HG03575 (cell line): ENCODE data around the gene METTL1.
"Not testable (repeated sequence)": the region's sequence is repeated elsewhere in the genome, so short reads cannot be mapped to it uniquely, and the experiment has no call there.

Experiments used
- ATAC-seq: cut with Tn5 transposase; IDR thresholded peaks from one replicate; pipeline ENCODE4 v1.9.1; 2021; ENCODE audit not compliant: unreplicated experiment, insufficient number of reproducible peaks, low FRiP score; ENCODE audit errors: extremely low read depth

The METTL1 gene

DNA sequence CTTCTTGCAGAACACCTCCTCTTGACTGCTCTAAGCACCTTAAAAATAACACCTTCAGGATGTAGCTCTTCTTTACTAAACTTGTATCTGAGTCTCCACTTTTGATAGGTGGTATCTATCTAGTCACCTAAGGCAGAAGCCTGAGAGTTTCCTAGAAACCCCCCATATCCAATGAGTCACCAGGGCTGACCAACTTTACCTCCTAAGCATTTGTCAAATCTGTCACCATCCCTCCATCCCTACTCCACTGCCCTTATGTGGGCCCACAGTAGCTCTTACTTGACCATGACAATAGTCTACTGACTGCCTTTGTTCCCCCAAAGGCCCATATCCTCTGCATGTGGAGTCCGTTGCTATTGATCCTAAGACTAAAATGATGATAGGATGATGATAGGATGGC, 30.7 kb upstream of the METTL1 start:
- no peak for ATAC-seq

GRCh38 chr12:57800965-57801364, 29.1 kb upstream of the METTL1 start:
- ATAC-seq, result no peak

- no peak for ATAC-seq
These were observed 26.0 kb upstream of the METTL1 start for GRCh38 chr12:57797933-57798332.

- ATAC-seq, result no peak
These were observed 25.1 kb upstream of the METTL1 start for GRCh38 chr12:57796996-57797395.

- no peak for ATAC-seq
These were observed 23.4 kb upstream of the METTL1 start for GRCh38 chr12:57795354-57795753.

DNA sequence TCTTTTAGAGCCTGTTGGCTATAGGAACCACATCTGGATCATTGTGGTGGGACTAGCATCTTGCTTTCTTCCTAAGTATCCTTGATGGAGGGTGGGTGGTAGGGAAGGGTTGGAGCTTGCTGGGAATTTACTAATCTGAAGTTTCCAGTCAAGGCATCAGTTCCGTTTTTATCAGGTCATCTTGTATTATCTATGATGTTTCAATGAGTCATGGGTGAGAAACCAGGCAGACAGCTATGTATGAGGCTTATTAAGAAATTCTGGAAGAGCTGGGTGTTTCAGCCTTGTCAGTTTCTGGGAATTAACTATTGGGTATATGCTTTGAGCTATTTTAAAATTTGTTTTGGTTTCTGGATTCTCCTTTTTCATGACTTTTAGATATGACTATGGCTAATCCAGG, 22.0 kb upstream of the METTL1 start:
- ATAC-seq, result no peak

DNA sequence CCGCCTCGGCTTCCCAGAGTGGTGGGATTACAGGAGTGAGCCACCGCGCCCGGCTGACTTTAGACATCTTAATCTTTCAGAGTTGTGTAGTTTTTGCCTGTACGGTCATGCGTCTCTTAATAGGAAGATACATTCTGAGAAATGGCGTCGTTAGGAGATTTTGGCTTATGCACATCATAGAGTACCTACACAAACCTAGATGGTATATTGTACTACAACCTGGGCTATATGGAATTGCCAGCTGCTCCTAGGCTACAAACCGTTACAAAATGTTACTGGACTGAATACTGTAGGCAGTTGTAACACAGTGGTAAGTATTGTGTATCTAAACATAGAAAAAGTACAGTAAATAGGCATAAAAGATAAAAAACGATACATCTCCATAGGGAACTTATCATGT, 12.0 kb upstream of the METTL1 start:
- ATAC-seq, result no peak

DNA sequence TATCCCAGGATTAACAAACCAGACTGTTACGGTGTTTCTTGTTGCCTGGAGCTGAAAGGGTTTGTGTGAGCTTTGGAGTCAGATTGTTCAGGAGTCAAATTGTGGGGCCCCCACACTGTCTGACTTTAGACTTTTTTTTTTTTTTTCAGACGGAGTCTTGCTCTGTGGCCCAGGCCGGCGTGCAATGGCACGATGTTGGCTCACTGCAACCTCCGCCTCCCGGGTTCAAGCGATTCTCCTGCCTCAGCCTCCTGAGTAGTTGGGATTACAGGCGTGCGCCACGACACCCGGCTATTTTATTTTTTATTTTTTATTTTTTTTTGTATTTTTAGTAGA, 11.5 kb upstream of the METTL1 start:
- ATAC-seq, result no peak

GRCh38 chr12:57782608-57783465, 10.9 kb upstream of the METTL1 start, which contains the start of gene TSFM:
Gene TSFM (plus strand): TSS chr12:57782787. CDS start chr12:57782802, 15 bp downstream.
- ATAC-seq, result peak; percentile 38

DNA sequence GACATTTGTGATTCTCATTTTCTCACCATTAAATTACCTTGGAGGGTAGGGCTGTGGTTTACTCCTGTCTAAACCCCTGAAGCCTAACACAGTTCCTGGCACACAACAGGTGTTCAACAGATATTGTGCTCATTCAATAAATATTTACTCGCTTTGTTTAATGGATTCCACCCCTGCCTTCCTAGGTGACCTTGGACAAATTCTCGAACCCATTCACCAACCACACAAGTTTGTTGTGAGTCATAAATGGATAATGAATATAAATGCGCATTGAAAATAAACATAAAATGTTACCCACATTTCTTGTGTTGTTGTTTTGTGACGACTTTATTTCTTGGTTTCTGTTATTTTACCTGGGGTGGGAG, 10.3 kb upstream of the METTL1 start:
- ATAC-seq, result no peak

DNA sequence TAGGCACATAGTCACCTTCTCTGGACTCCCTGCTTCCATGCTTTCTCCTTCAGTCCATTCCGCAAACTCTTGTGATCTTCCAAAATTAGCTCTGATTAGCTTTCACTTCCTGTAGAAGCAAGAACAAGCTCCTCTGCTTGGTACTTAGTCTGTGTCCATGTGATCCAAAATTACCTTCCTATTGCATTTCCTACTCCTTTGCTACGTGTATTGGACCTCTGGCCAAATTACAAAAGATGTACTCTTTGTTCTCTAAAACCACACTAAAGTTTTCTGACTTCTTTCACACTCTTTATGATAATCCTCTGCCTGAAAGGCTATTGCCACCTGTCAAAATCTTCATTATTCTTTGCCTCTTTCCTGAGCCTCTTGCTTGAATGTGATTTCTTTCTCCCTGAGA, 9.9 kb upstream of the METTL1 start:
- no peak for ATAC-seq

DNA sequence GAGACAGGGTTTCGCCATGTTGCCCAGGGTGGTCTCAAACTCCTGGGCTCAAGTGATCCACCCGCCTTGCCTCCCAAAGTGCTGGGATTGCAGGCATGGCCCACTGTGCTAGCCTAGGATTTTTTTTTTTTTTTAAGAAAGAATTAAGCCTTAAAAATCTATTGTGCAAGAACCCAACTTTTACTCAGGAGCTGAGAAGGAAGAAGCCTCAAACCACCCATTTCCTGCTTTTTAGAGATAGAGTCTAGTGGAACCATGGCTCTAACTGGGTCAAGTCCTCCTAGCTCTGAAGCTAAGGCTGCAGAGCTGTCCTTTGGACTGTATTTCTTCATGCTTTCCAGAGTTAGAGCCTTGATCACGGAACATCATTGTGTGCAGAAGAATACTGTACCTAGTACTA, 9.3 kb upstream of the METTL1 start:
- ATAC-seq, result no peak

DNA sequence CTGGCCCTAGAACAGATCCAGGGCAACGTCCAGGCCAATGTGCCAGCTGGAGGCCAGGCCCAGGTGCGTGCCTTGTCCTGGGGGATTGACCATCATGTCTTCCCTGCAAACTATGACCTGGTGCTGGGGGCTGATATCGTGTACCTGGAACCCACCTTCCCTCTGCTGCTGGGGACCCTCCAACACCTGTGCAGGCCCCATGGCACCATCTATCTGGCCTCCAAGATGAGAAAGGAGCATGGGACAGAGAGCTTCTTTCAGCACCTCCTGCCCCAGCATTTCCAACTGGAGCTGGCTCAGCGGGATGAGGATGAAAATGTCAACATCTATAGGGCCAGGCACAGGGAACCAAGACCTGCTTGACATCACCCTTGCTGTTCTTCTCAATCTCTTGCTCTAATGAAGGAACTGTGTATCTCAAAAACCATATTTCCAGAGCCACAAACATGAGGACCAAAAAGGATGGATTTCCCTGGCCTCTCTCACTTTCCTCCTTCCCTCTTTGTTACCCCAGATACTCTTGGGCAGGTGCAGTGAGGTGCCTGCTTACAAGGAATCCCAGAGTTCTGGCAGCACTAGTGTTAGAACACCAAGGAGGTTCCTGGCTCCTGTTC, 8.5 kb upstream of the METTL1 start:
- ATAC-seq, result no peak

- no peak for ATAC-seq
These were observed 7.8 kb upstream of the METTL1 start for GRCh38 chr12:57779736-57780135.

DNA sequence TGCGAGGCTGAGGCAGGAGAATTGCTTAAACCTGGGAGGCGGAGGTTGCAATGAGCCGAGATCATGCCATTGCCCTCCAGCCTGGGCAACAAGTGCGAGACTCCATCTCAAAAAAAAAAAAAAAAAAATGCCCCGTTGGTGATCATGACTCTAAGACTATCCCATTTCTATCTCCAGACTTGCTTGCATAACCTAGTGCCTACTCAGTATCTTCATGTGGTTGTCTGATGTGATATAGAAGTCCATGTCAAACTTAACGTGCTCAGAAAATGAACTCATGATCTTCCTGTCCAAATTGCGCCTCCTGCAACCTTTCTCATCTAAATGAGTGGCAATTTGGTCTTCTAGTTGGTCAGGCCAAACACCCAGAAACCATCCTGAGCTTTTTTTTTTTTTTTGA, 6.0 kb upstream of the METTL1 start:
- ATAC-seq, result no peak

- ATAC-seq, result no peak
These were observed 5.5 kb upstream of the METTL1 start for GRCh38 chr12:57777367-57777766.

GRCh38 chr12:57776247-57776587, 4.3 kb upstream of the METTL1 start:
- ATAC-seq, result no peak

DNA sequence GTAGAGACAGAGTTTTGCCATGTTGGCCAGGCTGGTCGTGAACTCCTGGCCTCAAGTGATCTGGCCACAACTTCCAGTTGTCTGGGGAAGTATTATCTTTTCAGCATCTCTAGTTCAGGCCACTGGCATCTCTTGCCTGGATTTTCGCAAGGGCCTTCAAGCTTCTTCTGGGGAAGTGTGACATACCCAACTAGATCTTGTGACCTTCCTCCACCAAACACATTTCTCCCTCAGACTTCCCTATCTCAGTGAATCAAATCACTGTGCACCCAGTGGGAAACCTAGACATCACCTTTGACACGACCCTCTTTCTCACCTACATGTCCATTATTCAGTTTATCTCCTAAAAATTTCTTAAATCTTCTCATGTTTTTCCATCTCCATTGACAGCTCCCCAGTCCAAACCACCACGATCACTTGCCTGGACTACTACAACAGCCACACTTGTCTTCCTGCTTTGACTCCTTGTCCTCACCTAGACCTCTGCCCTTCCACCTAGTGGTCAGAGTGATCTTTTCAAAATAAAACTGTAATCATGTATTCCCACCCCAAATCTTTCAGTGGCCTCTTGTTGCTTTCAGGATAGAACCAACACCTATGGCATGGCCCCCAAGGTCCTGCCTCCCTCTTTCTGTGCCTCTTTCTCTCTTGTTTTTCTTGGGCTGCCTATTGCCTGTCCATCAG, 3.8 kb upstream of the METTL1 start:
- no peak for ATAC-seq

DNA sequence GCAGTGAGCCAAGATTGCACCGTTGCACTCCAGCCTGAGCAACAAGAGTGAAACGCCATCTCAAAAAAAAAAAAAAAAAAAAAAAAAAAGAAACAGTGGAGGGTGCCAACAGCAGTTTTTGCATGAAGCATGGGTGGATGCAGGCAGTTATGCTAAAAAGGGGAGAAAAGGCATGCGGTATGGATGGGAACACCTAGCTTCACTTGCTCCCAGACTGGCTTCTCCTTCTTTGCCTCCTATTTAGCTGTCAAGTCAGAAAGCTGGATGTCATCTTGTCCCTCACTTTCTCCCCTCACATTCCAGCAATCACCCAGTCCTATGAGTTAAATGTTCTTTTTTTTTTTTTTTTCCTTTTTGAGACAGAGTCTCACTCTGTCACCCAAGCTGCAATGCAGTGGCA, 3.1 kb upstream of the METTL1 start:
- no peak for ATAC-seq

DNA sequence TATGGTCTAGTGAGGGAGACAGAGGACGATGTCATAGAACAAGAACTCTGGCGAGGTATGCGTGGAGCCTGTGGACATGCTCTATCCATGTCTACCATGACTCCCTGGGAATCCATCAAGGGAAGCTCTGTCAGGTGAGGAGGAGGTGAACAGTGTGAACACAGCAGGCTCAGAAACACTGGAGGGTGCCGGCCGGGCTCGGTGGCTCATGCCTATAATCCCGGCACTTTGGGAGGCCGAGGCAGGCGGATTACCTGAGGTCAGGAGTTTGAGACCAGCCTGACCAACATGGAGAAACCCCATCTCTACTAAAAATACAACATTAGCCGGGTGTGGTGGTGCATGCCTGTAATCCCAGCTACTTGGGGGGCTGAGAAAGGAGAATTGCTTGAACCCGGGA, 2.7 kb upstream of the METTL1 start:
- ATAC-seq, result not testable (repeated sequence)
